ENCODE measurements around the gene FOXN3. TPM values are rescaled to one million over a fixed set of nuclear protein-coding genes. Genes with fewer than 3 reads are reported as not detected.

FOXN3 gene
- polyA plus RNA-seq, 4 donors = 22.0 to 47.3 (median 43.3) TPM

DNA sequence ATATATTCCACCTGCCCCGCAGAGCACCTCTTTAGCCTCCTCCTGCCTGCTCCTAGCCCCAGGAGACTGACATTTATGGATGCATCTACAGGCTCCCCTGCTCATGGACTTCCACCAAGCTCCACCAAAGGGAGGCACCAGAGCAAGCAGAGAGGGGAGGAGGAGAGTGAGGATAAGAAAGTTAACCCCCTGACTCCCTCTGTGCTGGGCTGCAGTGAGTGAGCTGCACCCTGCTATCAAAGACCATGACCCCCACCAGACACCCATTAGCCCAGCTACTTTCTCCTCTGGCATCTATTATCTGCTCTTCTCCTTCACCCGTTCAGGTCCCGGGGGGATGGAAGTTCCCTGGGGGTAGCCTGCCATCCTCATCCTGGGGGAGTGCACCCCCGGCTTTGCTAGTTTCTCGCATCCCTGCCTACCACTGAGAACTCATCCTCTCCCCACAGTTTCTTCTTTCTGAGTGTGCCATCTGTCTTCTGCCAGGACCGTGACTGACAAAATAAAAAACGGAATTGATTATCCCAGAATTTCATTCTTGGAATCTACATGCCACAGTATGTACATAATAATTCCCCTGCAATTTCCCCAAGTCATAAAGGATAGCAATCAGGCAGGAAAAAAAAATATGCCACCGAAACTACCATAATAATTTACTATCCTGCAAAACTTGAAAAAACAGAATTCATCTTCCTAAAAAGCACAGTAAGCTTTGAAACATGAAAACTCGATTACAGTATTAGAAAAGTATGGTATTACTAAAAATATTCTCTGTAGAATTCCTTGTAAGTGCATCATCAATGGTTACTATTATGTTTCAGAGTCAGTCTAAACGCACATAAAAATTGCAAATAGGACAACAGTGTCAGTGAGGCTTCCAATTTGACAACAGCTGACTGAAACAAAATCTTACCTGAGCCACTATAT, 45.2 kb downstream of the FOXN3 start:
- no peak overlapping the region for H3K4me3 ChIP-seq (ENCODE audit: low read depth in 1 of 3, low read length in 3 of 3)
- 88 to 94% (median 91%) methylated on average over 10 of the region's 10 CpGs for WGBS, 3 donors
- H3K36me3 ChIP-seq (ENCODE audit: control insufficient read depth in 3 of 3, insufficient read depth in 2 of 3, low read depth in 1 of 3, low read length in 3 of 3) = peaks cover 0 to 7% (median 0%) of the 10 kb centered on the region in 3 donors
- peak overlapping the region in 1 of 3 donors; percentile 79 for H3K27ac ChIP-seq (ENCODE audit: low read depth in 1 of 3, low read length in 2 of 3)
- no peaks in the 10 kb centered on the region for H3K9me3 ChIP-seq (ENCODE audit: control insufficient read depth in 2 of 2, insufficient read depth in 1 of 2, low read depth in 1 of 2, low read length in 1 of 2)
- H3K27me3 ChIP-seq (ENCODE audit: control insufficient read depth in 3 of 3, insufficient read depth in 3 of 3, low read length in 3 of 3) = no peaks in the 10 kb centered on the region
- H3K4me1 ChIP-seq (ENCODE audit: control insufficient read depth in 3 of 3, insufficient read depth in 2 of 3, low read depth in 1 of 3, low read length in 2 of 3) = peaks cover 7 to 41% (median 25%) of the 10 kb centered on the region in 3 donors
- DNase-seq = no peak
- no peak for FAIRE-seq

DNA sequence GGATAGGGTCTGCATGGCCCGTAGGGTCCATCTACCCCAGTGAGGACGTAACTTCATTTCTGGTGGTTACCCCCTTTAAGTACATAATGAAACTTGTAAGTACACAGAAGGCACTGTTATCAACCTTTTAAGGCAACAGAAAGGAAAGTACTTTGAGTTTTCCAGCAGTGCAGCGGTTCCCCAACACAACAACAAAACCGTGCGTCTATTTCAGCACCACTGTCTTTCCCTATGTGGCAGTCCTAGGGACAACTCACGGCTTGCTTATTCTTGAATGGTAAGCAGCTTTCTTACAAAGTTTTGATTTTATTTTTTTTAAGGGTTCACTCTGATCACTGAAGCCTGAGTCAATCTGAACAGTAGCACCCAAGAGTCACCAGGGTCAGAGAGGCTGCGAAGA, 46.3 kb downstream of the FOXN3 start:
- Histone ChIP-seq H3K4me1 (ENCODE audit: control insufficient read depth in 3 of 3, insufficient read depth in 2 of 3, low read depth in 1 of 3, low read length in 2 of 3) (peaks cover 7 to 48% (median 29%) of the 10 kb centered on the region in 3 donors), H3K27ac (ENCODE audit: low read depth in 1 of 3, low read length in 2 of 3) (peak overlapping the region in 1 of 3 donors; percentile 79), H3K36me3 (ENCODE audit: control insufficient read depth in 3 of 3, insufficient read depth in 2 of 3, low read depth in 1 of 3, low read length in 3 of 3) (peaks cover 0 to 7% (median 0%) of the 10 kb centered on the region in 3 donors), H3K27me3 (ENCODE audit: control insufficient read depth in 3 of 3, insufficient read depth in 3 of 3, low read length in 3 of 3) (no peaks in the 10 kb centered on the region), H3K4me3 (ENCODE audit: low read depth in 1 of 3, low read length in 3 of 3) (no peak overlapping the region), H3K9me3 (ENCODE audit: control insufficient read depth in 2 of 2, insufficient read depth in 1 of 2, low read depth in 1 of 2, low read length in 1 of 2) (no peaks in the 10 kb centered on the region)
- 88 to 97% (median 89%) methylated on average over 7 of the region's 7 CpGs for WGBS, 3 donors
- DNase-seq = peak in 1 of 2 donors; percentile 35
- FAIRE-seq = no peak

GRCh38 chr14:89370381-89370780, 46.7 kb downstream of the FOXN3 start:
- peak overlapping the region in 1 of 3 donors; percentile 79 for H3K27ac ChIP-seq (ENCODE audit: low read depth in 1 of 3, low read length in 2 of 3)
- FAIRE-seq = no peak
- no peaks in the 10 kb centered on the region for H3K9me3 ChIP-seq (ENCODE audit: control insufficient read depth in 2 of 2, insufficient read depth in 1 of 2, low read depth in 1 of 2, low read length in 1 of 2)
- no peaks in the 10 kb centered on the region for H3K27me3 ChIP-seq (ENCODE audit: control insufficient read depth in 3 of 3, insufficient read depth in 3 of 3, low read length in 3 of 3)
- 88 to 94% (median 93%) methylated on average over 4 of the region's 4 CpGs for WGBS, 3 donors
- peaks cover 7 to 52% (median 31%) of the 10 kb centered on the region in 3 donors for H3K4me1 ChIP-seq (ENCODE audit: control insufficient read depth in 3 of 3, insufficient read depth in 2 of 3, low read depth in 1 of 3, low read length in 2 of 3)
- DNase-seq = no peak
- H3K4me3 ChIP-seq (ENCODE audit: low read depth in 1 of 3, low read length in 3 of 3) = no peak overlapping the region
- peaks cover 0 to 7% (median 0%) of the 10 kb centered on the region in 3 donors for H3K36me3 ChIP-seq (ENCODE audit: control insufficient read depth in 3 of 3, insufficient read depth in 2 of 3, low read depth in 1 of 3, low read length in 3 of 3)

DNA sequence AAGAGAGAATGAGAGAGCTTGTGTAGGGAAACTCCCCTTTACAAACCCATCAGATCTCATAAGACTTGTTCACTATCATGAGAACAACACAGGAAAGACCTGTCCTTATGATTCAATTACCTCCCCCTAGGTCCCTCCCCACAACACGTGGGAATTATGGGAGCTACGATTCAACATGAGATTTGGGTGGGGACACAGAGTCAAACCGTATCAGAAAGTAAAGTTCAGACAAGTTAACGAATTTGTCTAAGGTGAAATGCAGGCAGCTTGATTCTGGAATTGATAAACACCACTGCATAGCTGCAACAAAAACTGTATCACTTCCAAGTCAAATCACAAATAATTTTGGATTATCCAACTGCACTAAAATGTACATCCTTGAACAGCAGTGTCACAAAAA, 47.4 kb downstream of the FOXN3 start:
- H3K27ac ChIP-seq (ENCODE audit: low read depth in 1 of 3, low read length in 2 of 3) = peak overlapping the region in 1 of 3 donors; percentile 79
- H3K27me3 ChIP-seq (ENCODE audit: control insufficient read depth in 3 of 3, insufficient read depth in 3 of 3, low read length in 3 of 3) = no peaks in the 10 kb centered on the region
- H3K36me3 ChIP-seq (ENCODE audit: control insufficient read depth in 3 of 3, insufficient read depth in 2 of 3, low read depth in 1 of 3, low read length in 3 of 3) = peaks cover 0 to 7% (median 0%) of the 10 kb centered on the region in 3 donors
- 68 to 85% (median 80%) methylated on average over 4 of the region's 4 CpGs for WGBS, 3 donors
- no peak for DNase-seq
- no peak overlapping the region for H3K4me3 ChIP-seq (ENCODE audit: low read depth in 1 of 3, low read length in 3 of 3)
- H3K4me1 ChIP-seq (ENCODE audit: control insufficient read depth in 3 of 3, insufficient read depth in 2 of 3, low read depth in 1 of 3, low read length in 2 of 3) = peaks cover 7 to 54% (median 35%) of the 10 kb centered on the region in 3 donors
- FAIRE-seq = no peak
- no peaks in the 10 kb centered on the region for H3K9me3 ChIP-seq (ENCODE audit: control insufficient read depth in 2 of 2, insufficient read depth in 1 of 2, low read depth in 1 of 2, low read length in 1 of 2)

GRCh38 chr14:89368490-89369477, 48.2 kb downstream of the FOXN3 start:
- Histone ChIP-seq H3K36me3 (ENCODE audit: control insufficient read depth in 3 of 3, insufficient read depth in 2 of 3, low read depth in 1 of 3, low read length in 3 of 3) (peaks cover 0 to 7% (median 0%) of the 10 kb centered on the region in 3 donors), H3K27ac (ENCODE audit: low read depth in 1 of 3, low read length in 2 of 3) (peak overlapping the region; percentile 64 to 79 (median 70)), H3K27me3 (ENCODE audit: control insufficient read depth in 3 of 3, insufficient read depth in 3 of 3, low read length in 3 of 3) (no peaks in the 10 kb centered on the region), H3K4me3 (ENCODE audit: low read depth in 1 of 3, low read length in 3 of 3) (no peak overlapping the region), H3K4me1 (ENCODE audit: control insufficient read depth in 3 of 3, insufficient read depth in 2 of 3, low read depth in 1 of 3, low read length in 2 of 3) (peaks cover 7 to 54% (median 37%) of the 10 kb centered on the region in 3 donors), H3K9me3 (ENCODE audit: control insufficient read depth in 2 of 2, insufficient read depth in 1 of 2, low read depth in 1 of 2, low read length in 1 of 2) (no peaks in the 10 kb centered on the region)
- DNase-seq (peak; percentile 87), FAIRE-seq (no peak)
- WGBS, 3 donors = 19 to 68% (median 31%) methylated on average over 12 of the region's 12 CpGs

DNA sequence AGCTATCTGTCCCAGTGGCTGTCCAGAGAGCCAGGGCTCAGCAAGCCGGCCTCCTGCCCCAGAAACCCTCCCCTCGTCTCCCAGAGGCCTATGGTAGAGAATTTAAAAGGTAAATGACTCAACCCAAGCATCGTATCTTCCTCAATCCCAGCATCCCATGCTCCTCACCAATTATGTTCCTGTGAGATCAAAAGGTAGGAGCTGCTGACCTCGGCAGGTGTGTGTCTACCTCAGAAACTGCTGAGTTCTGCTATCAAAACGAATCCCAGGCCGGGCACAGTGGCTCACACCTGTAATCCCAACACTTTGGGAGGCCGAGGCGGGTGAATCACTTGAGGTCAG, 49.3 kb downstream of the FOXN3 start:
- H3K4me3 ChIP-seq (ENCODE audit: low read depth in 1 of 3, low read length in 3 of 3) = peak overlapping the region in 1 of 3 donors; percentile 17
- 23 to 57% (median 35%) methylated on average over 8 of the region's 8 CpGs for WGBS, 3 donors
- H3K4me1 ChIP-seq (ENCODE audit: control insufficient read depth in 3 of 3, insufficient read depth in 2 of 3, low read depth in 1 of 3, low read length in 2 of 3) = peaks cover 7 to 54% (median 35%) of the 10 kb centered on the region in 3 donors
- FAIRE-seq = no peak
- H3K36me3 ChIP-seq (ENCODE audit: control insufficient read depth in 3 of 3, insufficient read depth in 2 of 3, low read depth in 1 of 3, low read length in 3 of 3) = peaks cover 0 to 8% (median 2%) of the 10 kb centered on the region in 3 donors
- H3K27me3 ChIP-seq (ENCODE audit: control insufficient read depth in 3 of 3, insufficient read depth in 3 of 3, low read length in 3 of 3) = no peaks in the 10 kb centered on the region
- H3K9me3 ChIP-seq (ENCODE audit: control insufficient read depth in 2 of 2, insufficient read depth in 1 of 2, low read depth in 1 of 2, low read length in 1 of 2) = no peaks in the 10 kb centered on the region
- DNase-seq = peak in 1 of 2 donors; percentile 44
- peak overlapping the region; percentile 63 to 83 (median 64) for H3K27ac ChIP-seq (ENCODE audit: low read depth in 1 of 3, low read length in 2 of 3)

GRCh38 chr14:89366864-89367778, 49.9 kb downstream of the FOXN3 start:
- peak overlapping the region; percentile 63 to 83 (median 64) for H3K27ac ChIP-seq (ENCODE audit: low read depth in 1 of 3, low read length in 2 of 3)
- no peaks in the 10 kb centered on the region for H3K9me3 ChIP-seq (ENCODE audit: control insufficient read depth in 2 of 2, insufficient read depth in 1 of 2, low read depth in 1 of 2, low read length in 1 of 2)
- peak overlapping the region in 1 of 3 donors; percentile 17 for H3K4me3 ChIP-seq (ENCODE audit: low read depth in 1 of 3, low read length in 3 of 3)
- FAIRE-seq (no peak), DNase-seq (peak; percentile 32 to 34)
- H3K36me3 ChIP-seq (ENCODE audit: control insufficient read depth in 3 of 3, insufficient read depth in 2 of 3, low read depth in 1 of 3, low read length in 3 of 3) = peaks cover 0 to 8% (median 2%) of the 10 kb centered on the region in 3 donors
- 19 to 63% (median 37%) methylated on average over 19 of the region's 19 CpGs for WGBS, 3 donors
- H3K4me1 ChIP-seq (ENCODE audit: control insufficient read depth in 3 of 3, insufficient read depth in 2 of 3, low read depth in 1 of 3, low read length in 2 of 3) = peaks cover 7 to 54% (median 36%) of the 10 kb centered on the region in 3 donors
- no peaks in the 10 kb centered on the region for H3K27me3 ChIP-seq (ENCODE audit: control insufficient read depth in 3 of 3, insufficient read depth in 3 of 3, low read length in 3 of 3)

All from small intestine (tissue), 7 donors.